Spleen (tissue), 11 donors: Measurements from ENCODE around the gene NAT10. TPM values are rescaled to one million over a fixed set of nuclear protein-coding genes. Genes with fewer than 3 reads are reported as not detected.

Experiments used
- DNase-seq: peaks from one replicate; pipeline ENCODE4 v3.0.0-alpha.2; 2020
- H3K27ac ChIP-seq, 8 donors: fragments of 200-600 bp; sonication (generic) in 7 of 8; 1 replicate in 4 of 8; 2 replicates in 4 of 8; pipeline versions ENCODE4 v1.5.0 to v1.8.0; 2016 to 2021; ENCODE audit warnings: inconsistent platforms in 4 of 8, mild to moderate bottlenecking in 4 of 8, moderate library complexity in 1 of 8
- H3K27me3 ChIP-seq, 7 donors: fragments of 200-600 bp; sonication (generic) in 6 of 7; replicated peaks in 1 of 7; 1 replicate in 4 of 7; 2 replicates in 3 of 7; pipeline versions ENCODE4 v1.5.0 to v1.8.0; 2016 to 2021; ENCODE audit warnings: inconsistent platforms in 3 of 7, mild to moderate bottlenecking in 1 of 7
- H3K36me3 ChIP-seq, 6 donors: fragments of 200-600 bp; sonication (generic) in 5 of 6; 1 replicate in 4 of 6; 2 replicates in 2 of 6; pipeline versions ENCODE4 v1.5.0 to v1.8.0; 2016 to 2021; ENCODE audit warnings: inconsistent platforms in 2 of 6
- H3K4me1 ChIP-seq, 6 donors: fragments of 200-600 bp; sonication (generic) in 5 of 6; 1 replicate in 3 of 6; 2 replicates in 3 of 6; pipeline versions ENCODE4 v1.5.0 to v1.8.0; 2016 to 2021; ENCODE audit warnings: inconsistent platforms in 3 of 6
- H3K4me3 ChIP-seq, 8 donors: fragments of 200-600 bp; sonication (generic) in 7 of 8; 1 replicate in 4 of 8; 2 replicates in 4 of 8; pipeline versions ENCODE4 v1.5.0 to v1.8.0; 2016 to 2021; ENCODE audit warnings: inconsistent platforms in 4 of 8, mild to moderate bottlenecking in 4 of 8, moderate library complexity in 2 of 8
- H3K9me3 ChIP-seq, 8 donors: fragments of 200-600 bp; sonication (generic) in 7 of 8; 1 replicate in 4 of 8; 2 replicates in 4 of 8; pipeline versions ENCODE4 v1.5.0 to v1.8.0; 2016 to 2021; ENCODE audit warnings: inconsistent platforms in 4 of 8
- CTCF ChIP-seq, 11 experiments: fragments of 200-600 bp in 7 of 11; fragments of 450-650 bp in 4 of 11; sonication (generic) in 4 of 11; IDR thresholded peaks in 8 of 11; conservative IDR thresholded peaks in 3 of 11; 1 replicate in 7 of 11; 2 replicates in 4 of 11; pipeline versions ENCODE4 v1.4.0 to v1.8.0; 2016 to 2021; ENCODE audit warnings: antibody characterized with exemption in 11 of 11, inconsistent platforms in 4 of 11, mild to moderate bottlenecking in 1 of 11
- POLR2A ChIP-seq, 3 donors: fragments of 450-650 bp; IDR thresholded peaks; one replicate each; pipeline ENCODE4 v1.5.1; 2017; ENCODE audit warnings: antibody characterized with exemption in 3 of 3, mild to moderate bottlenecking in 1 of 3
- POLR2AphosphoS5 ChIP-seq, 3 donors: sonication (generic); formaldehyde crosslinking; IDR thresholded peaks; one replicate each; pipeline ENCODE4 v1.5.1; 2017; ENCODE audit warnings: antibody characterized with exemption in 3 of 3
- WGBS, 5 donors: extraction: QIAGEN DNeasy Blood & Tissue Kit in 3 of 5; methylation state at CpG; one replicate each; pipeline versions ENCODE4 v1.1.5 to v1.1.7; 2013 to 2018; 5-methylcytosine and 5-hydroxymethylcytosine counted together
- intact Hi-C: fragments of 100-400 bp; cut with DNase I; formaldehyde crosslinking; loops from one replicate; pipeline ENCODE4 v1.15.0; 2023; ENCODE audit warnings: low total_unique reads
- polyA plus RNA-seq, 3 donors: library from polyadenylated mRNA; stranded (reverse); fragments of 200-250 nt; gene quantifications; one replicate each; pipeline ENCODE4 v1.2.1, GENCODE V29; 2013
- total RNA-seq, 7 donors: library from RNA; depleted of rRNA in 3 of 7; stranded (reverse); fragments of >200 nt in 3 of 7; fragmentation: NEBNext Ultra II Directional in 4 of 7; extraction: Animal tissue kit (Norgen Biotek cat#: 25700) in 4 of 7; gene quantifications; one replicate each; pipeline versions ENCODE4 v1.1.0 to v1.2.1, GENCODE V29; 2016 to 2021
- donor health status: healthy with polysubstance abuse.
- donor health status: DM: no; HTN: no; CAD: no; lungs with moderate emphysema.
- donor health status: DM: no; HTN: no; CAD: no.
- donor health status: Bipolar disorder and iron deficiency.
- donor health status: healthy.
- donor health status: DM: no; HTN: no; CAD: no.
- donor health status: DM: yes; HTN: yes; CAD: no.

The NAT10 gene
- total and polyA plus RNA-seq, 10 donors, result 27.6 to 64.5 (median 38.3) TPM

DNA sequence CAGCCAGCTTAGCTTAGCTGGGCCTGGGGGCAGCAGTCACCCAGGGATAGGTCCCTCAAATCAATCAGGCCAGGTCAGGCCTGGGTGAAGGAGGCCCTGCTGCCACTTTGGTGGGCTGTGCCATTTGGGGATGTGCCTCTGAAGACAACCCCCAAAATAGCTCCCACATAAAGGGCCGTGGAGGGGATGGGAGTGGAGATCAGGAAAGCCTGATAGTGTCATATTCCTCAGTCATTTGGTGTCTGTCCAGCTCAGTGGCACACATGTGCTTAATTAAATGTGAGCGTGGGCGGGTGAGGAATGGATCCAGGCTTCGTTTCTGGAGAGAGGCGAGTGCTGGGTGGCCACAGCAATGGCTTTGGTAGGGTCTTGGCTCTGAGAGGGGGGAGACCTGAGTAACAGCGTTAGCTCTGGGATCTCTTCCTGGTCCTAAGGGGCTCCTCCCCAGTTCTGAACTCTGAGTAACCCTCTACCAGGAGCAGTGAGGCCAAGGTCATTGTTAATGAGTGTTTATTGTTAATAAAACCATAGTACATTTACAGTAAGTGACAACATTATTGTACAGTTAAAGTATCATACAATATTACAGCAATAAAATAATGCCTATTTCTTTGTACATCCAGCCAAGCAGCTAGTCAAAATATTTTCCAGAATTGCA lies 45.2 kb downstream of the NAT10 start:
- intact Hi-C loops, result no loop called here
- peak; percentile 48 for DNase-seq
- TF ChIP-seq CTCF (IDR thresholded peaks at IDR 0.05 in 8 of 11, conservative IDR thresholded peaks at IDR 0.05 in 3 of 11) (no peak), POLR2AphosphoS5 (IDR thresholded peaks at IDR 0.05) (no peak), POLR2A (IDR thresholded peaks at IDR 0.05) (no peak)
- Histone ChIP-seq H3K4me3 (no peak overlapping the region), H3K4me1 (peaks cover 0 to 53% (median 18%) of the 10 kb centered on the region in 6 donors), H3K27ac (no peak overlapping the region), H3K36me3 (peaks cover 5 to 97% (median 47%) of the 10 kb centered on the region in 6 donors), H3K9me3 (no peaks in the 10 kb centered on the region), H3K27me3 (no peaks in the 10 kb centered on the region)
- 71 to 85% (median 79%) methylated on average over 6 of the region's 6 CpGs for WGBS, 5 donors

DNA sequence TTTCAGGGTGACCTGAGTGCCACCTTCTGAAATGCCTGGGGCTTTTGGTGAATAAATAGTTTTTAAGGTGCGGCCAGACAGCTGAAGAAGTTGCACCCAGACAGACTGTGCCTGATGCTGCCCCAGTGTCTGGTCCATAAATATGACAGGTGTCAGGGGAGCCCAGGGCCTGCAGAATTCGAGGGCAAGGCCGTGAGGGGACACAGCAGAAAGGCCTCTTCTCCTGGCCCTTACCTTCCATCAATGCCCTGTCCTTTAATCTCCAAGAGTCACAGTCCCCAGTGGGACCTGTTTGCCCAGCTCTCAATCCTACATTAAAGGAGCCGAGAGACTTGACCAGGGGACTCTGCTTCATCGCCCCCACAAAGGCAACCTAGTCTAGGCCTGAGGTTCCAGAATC lies 45.7 kb downstream of the NAT10 start:
- DNase-seq, result peak; percentile 24
- WGBS, 5 donors, result 90 to 99% (median 94%) methylated on average over 5 of the region's 5 CpGs
- no peak for TF ChIP-seq POLR2AphosphoS5 (IDR thresholded peaks at IDR 0.05)
- TF ChIP-seq CTCF (IDR thresholded peaks at IDR 0.05 in 8 of 11, conservative IDR thresholded peaks at IDR 0.05 in 3 of 11), result no peak
- no peak for TF ChIP-seq POLR2A (IDR thresholded peaks at IDR 0.05)
- H3K27ac ChIP-seq, result no peak overlapping the region
- H3K36me3 ChIP-seq, result peaks cover 5 to 97% (median 42%) of the 10 kb centered on the region in 6 donors
- no peak overlapping the region for H3K4me3 ChIP-seq
- intact Hi-C loops, result no loop called here
- H3K27me3 ChIP-seq, result no peaks in the 10 kb centered on the region
- peaks cover 0 to 53% (median 18%) of the 10 kb centered on the region in 6 donors for H3K4me1 ChIP-seq
- no peaks in the 10 kb centered on the region for H3K9me3 ChIP-seq

DNA sequence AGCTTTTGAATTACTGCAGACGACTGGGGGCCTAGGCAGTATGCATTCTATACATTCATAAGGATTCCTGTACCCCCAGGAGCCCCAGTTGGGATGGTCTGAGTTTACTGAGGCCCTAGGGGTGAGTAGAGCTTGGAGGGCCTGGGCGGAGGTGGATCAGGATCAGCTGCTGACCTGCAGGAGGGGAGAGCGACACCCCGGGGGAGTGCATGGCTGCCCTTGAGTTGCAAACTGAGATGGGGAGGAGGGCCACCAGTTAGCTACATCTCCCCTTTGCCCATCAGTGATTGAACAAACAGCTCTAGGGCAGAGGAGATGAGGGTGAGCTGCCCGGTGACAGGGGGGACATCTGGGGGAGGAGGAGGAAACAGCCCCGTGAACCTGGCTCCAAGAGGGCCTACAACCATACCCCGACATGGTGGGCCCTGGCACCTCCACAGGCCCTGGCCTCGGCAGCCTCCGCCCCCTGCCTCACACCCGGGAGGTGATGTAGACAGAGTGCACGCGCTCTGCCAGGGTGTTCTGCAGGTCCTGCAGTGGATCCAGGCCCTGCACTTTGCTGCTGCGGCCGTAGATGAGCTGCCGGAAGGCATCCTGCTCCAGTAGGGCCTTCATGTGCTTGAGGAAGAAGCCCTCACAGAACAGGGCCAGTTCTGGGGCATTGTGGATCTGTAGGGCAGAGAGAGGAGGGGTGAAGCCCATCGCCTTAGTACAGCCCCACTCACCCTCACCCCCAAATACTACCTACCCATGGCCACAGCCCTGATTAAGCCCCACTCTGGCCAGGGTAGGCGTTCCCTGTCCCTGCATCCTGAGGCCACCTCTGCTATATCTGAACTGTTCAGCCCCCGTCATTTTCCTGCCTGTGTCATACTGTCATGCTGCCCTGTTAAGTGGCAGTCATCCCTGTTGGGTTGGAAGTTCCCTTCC lies 46.8 kb downstream of the NAT10 start:
- Histone ChIP-seq H3K27me3 (no peaks in the 10 kb centered on the region), H3K9me3 (no peaks in the 10 kb centered on the region), H3K4me1 (peaks cover 0 to 53% (median 18%) of the 10 kb centered on the region in 6 donors), H3K27ac (no peak overlapping the region), H3K36me3 (peaks cover 4 to 94% (median 32%) of the 10 kb centered on the region in 6 donors), H3K4me3 (no peak overlapping the region)
- TF ChIP-seq POLR2AphosphoS5 (IDR thresholded peaks at IDR 0.05) (peak in 1 of 3 donors; percentile 42), CTCF (IDR thresholded peaks at IDR 0.05 in 8 of 11, conservative IDR thresholded peaks at IDR 0.05 in 3 of 11) (no peak)
- WGBS, 5 donors, result 85 to 93% (median 88%) methylated on average over 7 to 18 of the region's 18 CpGs
- peak; percentile 63 for DNase-seq
- intact Hi-C loops, result no loop called here
